ENCODE measurements around the gene ITGA8.

GRCh38 chr10:15745751-15746150 is 26.0 kb upstream of the ITGA8 start:
- TF ChIP-seq CTCF (IDR thresholded peaks at IDR 0.05), result no peak
- TF ChIP-seq POLR2AphosphoS5 (IDR thresholded peaks at IDR 0.05), result peak in 1 of 4 donors; percentile 39
- TF ChIP-seq POLR2A (IDR thresholded peaks at IDR 0.05), result no peak
